GM15510 (cell line): ENCODE measurements around the gene MAD1L1.

Experiments used
- POLR2A ChIP-seq: IDR thresholded peaks from 3 replicates; pipeline ENCODE4 v1.6.1; 2011; ENCODE audit warnings: borderline replicate concordance; ENCODE audit not compliant: insufficient read length; ENCODE audit errors: extremely low read depth

The MAD1L1 gene

DNA sequence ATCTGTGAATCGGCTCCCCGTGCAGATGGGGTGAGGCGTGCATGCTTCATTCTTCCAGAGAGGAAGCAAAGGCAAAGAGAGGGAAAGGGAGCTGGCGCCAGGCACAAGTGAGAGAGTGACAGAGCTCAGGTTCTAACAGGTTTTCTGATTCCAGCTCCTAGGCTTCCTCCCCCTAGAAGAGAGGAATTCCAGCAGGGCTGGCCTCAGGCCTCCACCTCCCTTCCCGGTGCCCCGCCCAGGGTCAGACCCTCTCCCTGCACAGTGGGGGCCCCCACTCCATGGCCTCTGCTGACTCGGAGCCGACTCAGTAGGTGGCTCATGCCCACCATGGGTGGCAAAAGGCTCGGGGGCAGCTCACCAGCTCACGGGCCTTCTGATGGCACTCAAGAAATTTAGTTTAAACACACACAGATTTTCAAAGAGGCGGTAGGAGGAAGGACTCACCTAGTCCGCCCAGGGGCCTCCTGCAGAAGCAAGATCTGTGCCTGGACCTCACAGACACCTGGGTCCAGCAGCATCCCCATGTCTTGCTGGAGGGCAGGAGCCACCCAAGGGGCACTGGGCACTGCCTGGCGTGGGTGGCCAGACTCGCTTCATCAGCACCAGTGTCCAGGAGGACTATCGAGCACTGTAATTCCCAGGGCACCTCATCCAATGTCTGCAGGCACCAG lies 183.5 kb downstream of the MAD1L1 start:
- no peak for TF ChIP-seq POLR2A

DNA sequence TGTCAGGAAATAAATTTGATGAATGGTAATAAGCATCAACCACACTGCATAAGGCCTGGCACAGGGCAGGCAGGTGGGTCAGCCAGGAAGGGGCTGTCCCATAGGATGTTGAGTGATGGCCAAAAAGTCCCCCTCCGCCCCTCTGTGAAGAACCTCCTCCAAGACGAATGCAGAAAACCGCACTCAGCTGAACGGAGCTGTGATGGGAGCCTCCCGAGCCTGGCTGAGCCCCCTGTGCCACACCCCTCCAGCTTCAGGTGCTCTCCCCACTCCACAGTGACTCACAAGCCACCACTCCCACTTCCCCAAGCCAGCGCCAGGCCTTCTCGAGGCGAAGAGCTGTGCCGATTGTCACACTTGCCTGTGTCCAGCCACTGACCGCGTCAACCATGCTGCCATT lies 184.2 kb downstream of the MAD1L1 start:
- TF ChIP-seq POLR2A = no peak

- TF ChIP-seq POLR2A = no peak
Observed at GRCh38 chr7:2048006-2048405, 184.7 kb downstream of the MAD1L1 start.

- TF ChIP-seq POLR2A = no peak
Observed at GRCh38 chr7:2046581-2047565, 185.9 kb downstream of the MAD1L1 start.

DNA sequence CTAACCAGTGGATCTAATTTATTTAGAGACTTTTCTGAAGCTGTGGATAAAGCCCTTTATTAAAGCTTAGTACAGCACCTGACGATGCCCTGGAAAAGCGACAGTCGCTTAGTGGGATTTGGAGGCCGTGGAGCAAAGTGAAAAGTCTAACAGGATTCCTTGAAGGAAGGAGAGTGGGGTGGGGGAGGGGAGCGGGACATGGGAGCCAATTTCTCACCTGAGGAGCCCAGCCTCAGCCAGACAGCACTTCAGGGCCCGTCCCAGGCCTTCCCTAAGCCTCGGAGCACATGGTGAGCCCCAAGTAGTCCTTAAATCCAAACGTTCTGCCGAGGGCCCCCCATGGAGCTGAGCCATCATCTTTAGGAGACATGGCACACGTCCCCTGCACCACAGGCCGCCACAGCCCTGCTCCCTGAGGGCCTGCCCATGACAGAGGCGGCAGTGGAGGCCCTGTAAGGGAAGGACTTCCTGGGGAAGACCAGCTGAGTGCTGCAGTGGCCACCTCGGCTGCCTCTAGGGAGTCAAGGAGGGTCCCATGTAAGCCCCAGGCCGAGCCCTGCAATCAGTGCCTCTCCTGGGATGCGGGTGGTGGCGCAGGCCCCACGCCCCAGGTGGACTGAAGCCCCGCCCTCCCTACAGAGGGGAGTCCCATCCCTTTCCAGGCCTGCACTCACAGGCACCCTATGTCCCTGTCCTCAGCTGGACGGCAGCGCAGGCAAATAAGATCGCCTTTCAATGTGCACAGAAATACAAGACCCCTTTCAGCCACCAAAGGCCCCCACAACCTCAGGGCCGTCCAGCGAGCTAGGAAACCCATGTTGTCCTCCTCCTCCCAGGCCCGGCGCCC lies 187.0 kb downstream of the MAD1L1 start:
- no peak for TF ChIP-seq POLR2A

- no peak for TF ChIP-seq POLR2A
Observed at GRCh38 chr7:2044883-2045471, 187.8 kb downstream of the MAD1L1 start.

- TF ChIP-seq POLR2A = no peak
Observed at GRCh38 chr7:2044311-2044882, 188.3 kb downstream of the MAD1L1 start.

DNA sequence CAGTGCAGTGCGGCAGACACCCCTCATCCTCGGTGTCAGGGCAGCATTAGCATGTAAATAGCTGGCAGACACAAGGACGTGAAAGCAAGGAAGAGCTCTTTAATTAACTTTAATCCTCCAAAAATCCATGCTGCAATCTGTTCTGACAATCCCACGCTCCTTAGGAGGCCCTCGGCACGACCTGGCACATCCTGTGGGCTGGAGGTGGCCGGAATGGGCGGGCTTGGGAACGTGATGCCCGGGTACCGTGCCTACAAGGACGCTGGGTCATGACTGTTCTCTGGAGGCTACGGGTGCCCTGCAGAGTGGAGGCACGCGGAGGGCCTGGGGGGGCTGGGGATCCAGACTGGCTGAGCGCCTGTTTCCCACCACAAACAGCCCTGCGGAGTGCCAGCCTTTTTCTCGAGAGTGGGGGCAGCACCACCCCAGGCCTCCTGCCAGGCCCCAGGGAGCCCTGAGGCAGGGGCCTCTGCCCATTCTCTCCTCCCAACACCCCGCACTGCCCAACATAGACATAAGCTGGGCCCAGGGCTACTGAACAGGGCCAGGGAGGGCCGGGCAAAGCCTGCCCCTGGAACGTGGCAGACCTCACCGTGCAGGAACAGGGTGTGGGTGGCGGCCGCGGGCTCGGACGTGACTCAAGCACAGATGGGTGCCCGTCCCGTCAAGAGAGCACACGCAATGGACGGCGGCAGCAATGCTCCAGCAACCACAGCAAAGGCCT lies 189.3 kb downstream of the MAD1L1 start:
- TF ChIP-seq POLR2A = no peak

DNA sequence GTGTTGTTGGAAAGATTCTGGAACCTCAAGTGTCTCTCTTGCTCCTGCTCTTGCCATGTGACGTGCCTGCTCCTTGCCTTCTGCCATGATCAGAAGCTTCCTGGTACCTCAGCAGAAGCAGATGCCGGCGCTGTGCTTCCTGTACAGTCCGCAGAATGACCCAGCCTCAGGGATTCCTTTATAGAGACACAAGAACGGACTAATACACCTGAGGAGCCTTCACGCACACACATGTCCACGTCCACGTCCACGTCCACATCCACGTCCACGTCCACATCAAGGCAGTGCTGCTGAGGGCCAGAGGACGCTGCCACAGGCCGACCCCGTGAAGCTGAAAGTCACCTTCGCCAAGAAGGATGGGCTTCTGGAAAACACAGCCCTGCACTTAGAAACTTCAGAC lies 190.1 kb downstream of the MAD1L1 start:
- no peak for TF ChIP-seq POLR2A

DNA sequence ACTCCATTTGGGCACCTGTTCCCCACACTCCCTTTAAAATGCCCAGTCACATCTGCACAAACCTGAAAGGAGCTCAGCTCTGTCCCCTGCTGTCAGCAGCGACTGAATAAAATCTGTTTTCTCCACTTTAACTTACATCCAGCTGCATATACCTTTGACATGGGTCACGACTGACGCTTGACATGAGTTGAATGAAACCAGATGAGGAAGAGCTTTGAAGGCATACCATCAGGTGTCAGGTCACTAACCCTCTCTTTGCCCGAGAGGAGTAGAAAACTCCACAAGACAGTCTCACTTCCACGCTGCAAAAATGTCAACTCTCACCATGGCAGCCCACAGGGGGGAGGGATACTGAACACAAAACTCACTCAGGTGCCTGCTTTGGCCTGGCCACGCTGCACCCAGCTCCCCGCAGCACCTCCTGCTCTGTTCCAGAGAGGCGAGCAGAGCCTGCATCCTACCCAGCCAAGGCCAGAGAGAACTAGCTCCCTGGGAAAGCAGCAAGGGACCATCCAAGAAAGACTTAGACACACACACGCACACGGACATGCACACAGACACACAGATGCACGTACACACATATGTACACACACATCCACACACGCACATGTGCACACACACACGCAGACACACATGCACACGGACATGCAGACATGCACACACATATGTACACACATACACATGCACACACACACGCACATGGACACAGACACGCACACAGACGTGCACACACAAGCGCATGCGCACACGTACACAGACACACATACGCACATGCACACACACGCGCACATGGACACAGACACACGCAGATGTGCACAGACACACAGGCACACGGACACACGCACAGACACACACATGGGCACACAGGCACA lies 191.0 kb downstream of the MAD1L1 start:
- TF ChIP-seq POLR2A = no peak

GRCh38 chr7:2040893-2041270 lies 191.9 kb downstream of the MAD1L1 start:
- no peak for TF ChIP-seq POLR2A

DNA sequence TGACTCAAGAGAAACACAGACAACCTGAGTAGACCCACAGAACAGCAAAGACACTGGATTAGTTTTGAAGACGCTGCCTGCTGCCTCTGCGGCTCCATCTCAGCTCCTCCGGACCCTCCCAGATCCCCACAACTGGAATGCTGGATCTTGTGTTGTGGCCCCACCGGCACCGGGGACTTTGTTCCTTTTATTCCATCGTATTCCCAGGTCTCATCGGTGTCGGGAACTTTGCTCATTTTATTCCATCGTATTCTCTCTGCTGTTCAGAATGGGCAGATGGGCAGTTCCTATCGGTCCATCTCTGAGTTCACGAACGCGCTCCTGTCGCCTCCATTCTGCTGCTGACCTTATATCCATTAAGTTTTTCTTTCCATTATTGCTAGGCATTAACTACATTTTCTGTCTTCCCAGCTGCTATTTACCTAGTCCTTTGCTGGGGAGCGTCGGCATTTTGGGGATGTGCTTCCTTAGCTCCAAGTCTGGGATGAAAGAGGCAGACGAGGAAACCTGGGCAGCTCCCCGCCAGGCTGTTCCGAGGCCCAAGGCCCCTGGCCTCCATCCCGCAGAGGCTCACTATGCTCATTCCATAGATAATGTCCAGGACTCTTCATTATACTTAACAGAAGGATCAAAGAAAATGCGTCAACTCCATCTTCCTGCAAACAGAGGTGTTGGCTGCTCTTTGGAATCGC lies 192.4 kb downstream of the MAD1L1 start:
- TF ChIP-seq POLR2A = no peak
